ENCODE data around the gene LENG8.
"Not testable (repeated sequence)": the region's sequence is repeated elsewhere in the genome, so short reads cannot be mapped to it uniquely, and the experiment has no call there.

DNA sequence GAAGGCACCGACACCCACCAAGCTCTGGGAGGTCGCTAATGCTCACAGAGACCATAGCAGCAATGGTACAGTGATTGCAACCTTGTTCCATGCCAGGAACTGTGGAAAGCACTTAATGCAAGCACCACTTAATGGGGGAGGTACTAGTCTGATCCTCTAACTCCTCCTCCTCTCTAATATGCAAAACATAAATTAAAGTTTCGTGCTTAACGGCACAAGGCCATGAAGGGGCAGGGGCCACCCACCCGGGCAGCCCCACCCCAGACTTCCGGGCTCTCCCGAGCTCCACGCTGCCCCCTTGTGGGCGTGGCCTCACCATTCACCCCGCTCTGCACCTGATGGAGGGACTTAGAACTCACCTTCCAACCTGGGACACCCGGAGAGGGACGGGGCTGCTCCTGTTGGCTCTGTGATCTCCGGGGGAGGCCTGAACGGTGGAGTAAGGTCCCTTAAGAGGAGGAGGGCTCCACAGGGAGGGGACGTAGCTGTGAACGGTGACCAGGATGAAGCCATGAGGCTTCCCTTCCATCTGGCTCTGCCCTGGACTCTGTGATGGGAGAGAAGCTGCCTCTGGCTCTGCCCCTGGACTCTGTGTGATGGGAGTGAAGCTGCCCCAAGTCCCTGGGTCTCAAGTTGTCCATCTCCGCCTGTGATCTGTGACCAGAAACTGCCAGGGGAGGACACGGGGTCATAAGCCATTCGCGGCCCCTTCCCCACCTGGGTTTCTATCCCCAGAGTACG, 60.4 kb downstream of the LENG8 start:
- TF ChIP-seq, protein P1, sequence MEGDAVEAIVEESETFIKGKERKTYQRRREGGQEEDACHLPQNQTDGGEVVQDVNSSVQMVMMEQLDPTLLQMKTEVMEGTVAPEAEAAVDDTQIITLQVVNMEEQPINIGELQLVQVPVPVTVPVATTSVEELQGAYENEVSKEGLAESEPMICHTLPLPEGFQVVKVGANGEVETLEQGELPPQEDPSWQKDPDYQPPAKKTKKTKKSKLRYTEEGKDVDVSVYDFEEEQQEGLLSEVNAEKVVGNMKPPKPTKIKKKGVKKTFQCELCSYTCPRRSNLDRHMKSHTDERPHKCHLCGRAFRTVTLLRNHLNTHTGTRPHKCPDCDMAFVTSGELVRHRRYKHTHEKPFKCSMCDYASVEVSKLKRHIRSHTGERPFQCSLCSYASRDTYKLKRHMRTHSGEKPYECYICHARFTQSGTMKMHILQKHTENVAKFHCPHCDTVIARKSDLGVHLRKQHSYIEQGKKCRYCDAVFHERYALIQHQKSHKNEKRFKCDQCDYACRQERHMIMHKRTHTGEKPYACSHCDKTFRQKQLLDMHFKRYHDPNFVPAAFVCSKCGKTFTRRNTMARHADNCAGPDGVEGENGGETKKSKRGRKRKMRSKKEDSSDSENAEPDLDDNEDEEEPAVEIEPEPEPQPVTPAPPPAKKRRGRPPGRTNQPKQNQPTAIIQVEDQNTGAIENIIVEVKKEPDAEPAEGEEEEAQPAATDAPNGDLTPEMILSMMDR (conservative IDR thresholded peaks at IDR 0.05), result not testable (repeated sequence)
- not testable (repeated sequence) for TF ChIP-seq ZFX (IDR thresholded peaks at IDR 0.05)

Measured in C4-2B (cell line).